Hepatocyte (in vitro differentiated cells): ENCODE data around the gene HDDC3.

ENCODE experiments used
- CTCF ChIP-seq: fragments of 200-600 bp; sonication (generic); IDR thresholded peaks from 2 replicates; pipeline ENCODE4 v1.5.1; 2016; ENCODE audit warnings: antibody characterized with exemption, mild to moderate bottlenecking; ENCODE audit not compliant: poor library complexity
- EZH2 ChIP-seq: fragments of 200-600 bp; sonication (generic); IDR thresholded peaks from 2 replicates; pipeline ENCODE4 v1.6.1; 2016; ENCODE audit warnings: antibody characterized with exemption, mild to moderate bottlenecking, borderline replicate concordance

GRCh38 chr15:90889736-90890456 lies 42.5 kb downstream of the HDDC3 start:
- TF ChIP-seq EZH2, result no peak
- TF ChIP-seq CTCF, result no peak
